NB4 (cell line): ENCODE measurements around the gene ASB16.
"Not testable (repeated sequence)": the region's sequence is repeated elsewhere in the genome, so short reads cannot be mapped to it uniquely, and the experiment has no call there.

Experiments
- DNase-seq: peaks from one replicate; pipeline ENCODE4 v3.0.0; 2010; ENCODE audit warnings: low read depth
- H3K4me3 ChIP-seq: one replicate; pipeline ENCODE4 v1.5.1; 2011; ENCODE audit warnings: mild to moderate bottlenecking, low read depth, low read length, moderate library complexity
- CTCF ChIP-seq: IDR thresholded peaks from one replicate; pipeline ENCODE4 v1.5.1; 2012; ENCODE audit warnings: low read depth, low read length
- MAX ChIP-seq: IDR thresholded peaks from 2 replicates; pipeline ENCODE4 v1.6.1; 2011; ENCODE audit warnings: low read depth, low read length
- MYC ChIP-seq: IDR thresholded peaks from 2 replicates; pipeline ENCODE4 v1.6.1; 2011; ENCODE audit warnings: low read depth, low read length
- POLR2A ChIP-seq: IDR thresholded peaks from 2 replicates; pipeline ENCODE4 v1.6.1; 2011; ENCODE audit warnings: mild to moderate bottlenecking; ENCODE audit not compliant: insufficient read length; ENCODE audit errors: extremely low read depth

The ASB16 gene

GRCh38 chr17:44147812-44148211 lies 22.7 kb upstream of the ASB16 start:
- TF ChIP-seq MAX (no peak), POLR2A (no peak), MYC (no peak), CTCF (no peak)
- DNase-seq = no peak
- no peak overlapping the region for H3K4me3 ChIP-seq

- DNase-seq, H3K4me3 ChIP-seq: not testable (repeated sequence)
Observed at GRCh38 chr17:44149066-44149465, 21.4 kb upstream of the ASB16 start.

GRCh38 chr17:44149750-44150329 lies 20.7 kb upstream of the ASB16 start:
- DNase-seq = no peak
- no peak overlapping the region for H3K4me3 ChIP-seq
- TF ChIP-seq POLR2A (no peak), MAX (no peak), MYC (no peak), CTCF (no peak)

GRCh38 chr17:44152875-44153274 lies 17.6 kb upstream of the ASB16 start:
- no peak for DNase-seq
- H3K4me3 ChIP-seq = no peak overlapping the region
- TF ChIP-seq POLR2A (no peak), MYC (no peak), MAX (no peak), CTCF (no peak)

GRCh38 chr17:44155488-44155887 lies 15.0 kb upstream of the ASB16 start:
- no peak for TF ChIP-seq MYC
- TF ChIP-seq POLR2A = no peak
- no peak for TF ChIP-seq CTCF
- TF ChIP-seq MAX = no peak
- DNase-seq = no peak

GRCh38 chr17:44159519-44160210 lies 10.8 kb upstream of the ASB16 start:
- TF ChIP-seq MYC (no peak), POLR2A (no peak), CTCF (no peak), MAX (no peak)
- no peak overlapping the region for H3K4me3 ChIP-seq
- no peak for DNase-seq

More at GRCh38 chr17:44155488-44155887, 15.0 kb upstream of the ASB16 start:
- no peak overlapping the region for H3K4me3 ChIP-seq
